Hematopoietic multipotent progenitor cell treated with erythropoietin and hydrocortisone succinate and interleukin-3 and kit ligand, for 17 days (in vitro differentiated cells): ENCODE measurements around the gene KIAA0586.

Source experiments
- DNase-seq: peaks from one replicate; pipeline ENCODE4 v3.0.0-alpha.2; 2015; ENCODE audit warnings: low spot score

KIAA0586 gene

GRCh38 chr14:58598028-58598803, 170.7 kb downstream of the KIAA0586 start:
- no peak for DNase-seq

GRCh38 chr14:58598804-58599525, 171.4 kb downstream of the KIAA0586 start:
- no peak for DNase-seq

GRCh38 chr14:58599707-58600106, 172.2 kb downstream of the KIAA0586 start:
- DNase-seq = no peak
